ENCODE data around the gene DDX46.
A peak's percentile ranks its signal among the peaks of the same experiment; 100 is the strongest.
"Not testable (repeated sequence)": the region's sequence is repeated elsewhere in the genome, so short reads cannot be mapped to it uniquely, and the experiment has no call there.

DDX46 gene

DNA sequence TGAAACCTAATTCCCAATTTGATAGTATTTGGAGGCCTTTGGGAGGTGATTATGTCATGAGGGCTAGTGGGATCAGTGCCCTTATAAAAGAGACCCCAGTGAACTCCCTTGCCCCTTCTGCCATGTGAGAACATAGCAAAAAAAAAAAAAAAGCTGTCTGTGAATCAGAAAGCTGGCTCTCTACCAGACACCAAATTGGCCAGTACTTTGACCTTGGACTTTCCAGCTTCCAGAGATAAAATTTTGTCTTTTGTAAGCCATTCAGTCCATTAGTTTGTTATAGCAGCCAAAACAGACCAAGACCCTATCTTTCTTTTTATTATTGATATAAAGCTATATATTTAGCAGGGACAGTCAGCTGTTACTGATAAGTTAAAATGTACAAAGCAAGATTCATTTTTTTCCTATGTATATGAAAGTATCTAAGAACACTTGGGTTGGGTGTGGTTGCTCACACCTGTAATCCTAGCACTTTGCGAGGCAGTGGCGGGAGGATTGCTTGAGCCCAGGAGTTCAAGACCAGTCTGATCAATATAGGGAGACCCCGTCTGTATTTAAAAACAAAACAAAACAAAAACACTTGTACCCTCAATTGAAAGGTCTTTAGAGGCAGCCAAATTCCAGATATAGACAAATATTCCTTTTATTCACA, 79.1 kb downstream of the DDX46 start:
- no peak for DNase-seq (ENCODE audit: low read depth)
- in situ Hi-C loops (cut with HindIII; ENCODE audit: low sequenced_read_pairs) = no loop called here
- H3K4me3 ChIP-seq (ENCODE audit: low read depth, low read length) = no peak overlapping the region
- TF ChIP-seq, protein P1, sequence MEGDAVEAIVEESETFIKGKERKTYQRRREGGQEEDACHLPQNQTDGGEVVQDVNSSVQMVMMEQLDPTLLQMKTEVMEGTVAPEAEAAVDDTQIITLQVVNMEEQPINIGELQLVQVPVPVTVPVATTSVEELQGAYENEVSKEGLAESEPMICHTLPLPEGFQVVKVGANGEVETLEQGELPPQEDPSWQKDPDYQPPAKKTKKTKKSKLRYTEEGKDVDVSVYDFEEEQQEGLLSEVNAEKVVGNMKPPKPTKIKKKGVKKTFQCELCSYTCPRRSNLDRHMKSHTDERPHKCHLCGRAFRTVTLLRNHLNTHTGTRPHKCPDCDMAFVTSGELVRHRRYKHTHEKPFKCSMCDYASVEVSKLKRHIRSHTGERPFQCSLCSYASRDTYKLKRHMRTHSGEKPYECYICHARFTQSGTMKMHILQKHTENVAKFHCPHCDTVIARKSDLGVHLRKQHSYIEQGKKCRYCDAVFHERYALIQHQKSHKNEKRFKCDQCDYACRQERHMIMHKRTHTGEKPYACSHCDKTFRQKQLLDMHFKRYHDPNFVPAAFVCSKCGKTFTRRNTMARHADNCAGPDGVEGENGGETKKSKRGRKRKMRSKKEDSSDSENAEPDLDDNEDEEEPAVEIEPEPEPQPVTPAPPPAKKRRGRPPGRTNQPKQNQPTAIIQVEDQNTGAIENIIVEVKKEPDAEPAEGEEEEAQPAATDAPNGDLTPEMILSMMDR (IDR thresholded peaks at IDR 0.05; ENCODE audit: low read depth, low read length, missing control alignments) = no peak

DNA sequence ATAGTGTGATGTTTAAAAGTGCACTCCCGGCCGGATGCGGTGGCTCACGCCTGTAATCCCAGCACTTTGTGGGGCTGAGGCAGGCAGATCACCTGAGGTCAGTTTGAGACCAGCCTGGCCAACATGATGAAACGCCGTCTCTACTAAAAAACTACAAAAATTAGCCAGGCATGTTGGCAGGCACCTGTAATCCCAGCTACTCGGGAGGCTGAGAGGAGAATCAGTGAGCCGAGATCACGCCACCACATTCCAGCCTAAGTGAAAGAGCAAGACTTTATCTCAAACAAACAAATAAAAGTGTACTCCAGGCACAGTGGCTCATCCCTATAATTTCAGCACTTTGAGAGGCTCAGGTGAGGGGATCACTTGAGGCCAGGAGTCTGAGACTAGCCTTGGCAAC, 79.8 kb downstream of the DDX46 start:
- DNase-seq (ENCODE audit: low read depth); H3K4me3 ChIP-seq (ENCODE audit: low read depth, low read length); in situ Hi-C loops (cut with HindIII; ENCODE audit: low sequenced_read_pairs): not testable (repeated sequence)

DNA sequence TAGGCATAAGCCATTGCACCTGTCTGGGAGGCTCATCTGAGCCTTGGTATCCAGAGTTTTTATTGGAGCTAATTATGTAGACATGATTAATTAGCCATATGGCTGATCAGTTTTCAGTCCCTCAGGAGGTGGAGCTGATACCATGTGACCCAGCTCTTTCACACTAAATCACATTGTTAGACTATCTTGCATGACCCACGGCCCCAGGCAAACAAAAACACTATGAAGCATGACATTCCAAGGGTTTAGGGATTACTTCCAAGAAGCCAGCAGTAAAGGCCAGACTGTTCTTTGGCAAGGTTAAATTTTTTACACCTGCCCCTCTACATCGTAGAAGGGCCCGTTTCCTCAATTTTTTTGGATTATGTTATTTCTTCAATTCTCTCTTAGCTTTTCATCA, 82.2 kb downstream of the DDX46 start:
- no peak overlapping the region for H3K4me3 ChIP-seq (ENCODE audit: low read depth, low read length)
- no peak for DNase-seq (ENCODE audit: low read depth)
- in situ Hi-C loops (cut with HindIII; ENCODE audit: low sequenced_read_pairs) = no loop called here
- TF ChIP-seq, protein P1 (IDR thresholded peaks at IDR 0.05; ENCODE audit: low read depth, low read length, missing control alignments) = no peak

DNA sequence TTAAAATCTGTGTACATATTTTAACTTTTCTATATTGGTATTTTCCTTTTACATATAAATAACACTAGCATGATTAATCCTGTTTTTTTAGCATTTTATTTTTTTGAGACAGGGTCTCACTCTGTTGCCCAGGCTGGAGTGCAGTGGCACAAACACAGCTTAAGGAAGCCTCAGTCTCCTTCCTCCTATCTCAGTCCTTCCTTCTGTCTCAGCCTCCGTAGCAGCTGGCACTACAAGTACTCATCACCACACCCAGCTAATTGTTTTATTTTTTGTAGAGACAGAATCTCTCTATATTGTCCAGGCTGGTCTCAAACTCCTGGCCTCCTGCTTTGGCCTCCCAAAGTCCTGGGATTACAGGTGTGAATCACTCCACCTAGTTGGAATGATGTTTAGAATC, 85.7 kb downstream of the DDX46 start:
- TF ChIP-seq, protein P1 (IDR thresholded peaks at IDR 0.05; ENCODE audit: low read depth, low read length, missing control alignments) = no peak
- in situ Hi-C loops (cut with HindIII; ENCODE audit: low sequenced_read_pairs) = no loop called here
- DNase-seq (ENCODE audit: low read depth) = no peak
- H3K4me3 ChIP-seq (ENCODE audit: low read depth, low read length) = no peak overlapping the region

DNA sequence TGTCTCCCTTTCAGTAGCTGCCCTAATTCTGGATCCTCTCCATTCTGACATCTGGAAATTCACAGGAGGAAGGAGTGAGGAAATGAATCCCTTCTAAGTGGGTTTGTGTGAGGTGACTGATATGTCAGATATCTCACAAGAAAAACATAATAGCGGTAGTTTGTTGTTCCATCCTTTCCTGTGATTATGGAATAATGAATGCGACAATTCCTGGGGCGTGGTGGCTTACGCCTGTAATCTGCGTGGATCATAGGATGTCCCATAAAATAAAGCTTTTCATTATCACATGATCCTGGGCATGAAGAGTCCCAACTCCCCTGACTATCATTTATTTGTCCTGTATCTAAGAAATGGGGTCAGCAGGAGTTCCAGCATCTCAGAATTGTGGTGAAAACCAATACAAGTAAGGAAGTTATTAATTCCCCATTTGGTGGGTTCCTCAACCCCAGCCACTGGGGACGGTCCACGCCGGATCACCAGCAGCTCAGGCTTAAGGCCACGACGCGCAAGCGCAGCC, 86.8 kb downstream of the DDX46 start:
- in situ Hi-C loops (cut with HindIII; ENCODE audit: low sequenced_read_pairs) = no loop called here
- no peak for DNase-seq (ENCODE audit: low read depth)
- H3K4me3 ChIP-seq (ENCODE audit: low read depth, low read length) = peak overlapping the region; percentile 91
- TF ChIP-seq, protein P1 (IDR thresholded peaks at IDR 0.05; ENCODE audit: low read depth, low read length, missing control alignments) = no peak

DNA sequence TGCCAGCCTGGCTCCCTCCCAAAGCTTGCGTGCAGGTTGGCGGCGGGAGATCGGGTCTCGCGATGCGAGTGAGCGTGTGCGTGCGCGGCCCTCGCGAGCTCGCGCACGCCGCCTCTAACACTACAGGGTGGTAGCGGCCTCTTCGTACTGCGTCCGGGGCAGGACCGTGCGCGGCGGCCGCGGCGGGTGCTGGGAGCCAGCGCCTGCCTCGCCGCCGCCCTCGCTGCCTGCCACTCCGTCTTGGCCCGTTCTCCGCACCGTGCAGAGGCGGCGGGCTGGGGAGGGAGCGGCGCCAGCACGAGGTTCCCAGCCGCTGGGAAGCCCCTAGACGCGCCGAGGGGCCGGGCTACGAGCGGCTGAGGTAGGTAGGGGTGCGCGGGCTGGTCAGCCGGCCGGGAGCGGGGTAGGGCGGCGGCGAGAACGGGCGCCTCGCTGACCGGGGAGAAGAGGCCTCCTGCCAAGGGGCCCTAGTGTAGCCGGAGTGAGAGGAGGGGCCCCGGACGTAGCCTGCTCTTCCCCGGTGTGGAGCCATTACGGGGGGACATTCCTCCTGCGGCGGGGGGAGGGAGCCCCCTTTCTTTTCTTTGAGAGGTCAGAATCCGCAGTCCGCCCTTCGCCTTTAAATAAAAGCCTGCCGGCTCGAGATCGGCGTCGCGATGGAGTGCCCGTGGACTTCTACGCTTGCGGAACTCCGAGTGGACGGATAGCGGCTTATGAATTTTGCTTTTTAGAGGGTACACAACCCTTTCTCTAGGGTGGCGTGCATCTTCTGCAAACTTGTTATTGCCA, 87.5 kb downstream of the DDX46 start, which contains the start of gene C5orf24:
Gene C5orf24 (plus strand): TSS at position 117 of the 789 bp plus-strand sequence. CDS start 8,933 bp downstream, outside the sequence.
- in situ Hi-C loops (cut with HindIII; ENCODE audit: low sequenced_read_pairs) = no loop called here
- peak; percentile 92 for DNase-seq (ENCODE audit: low read depth)
- peak within 1 kb of the TSS; percentile 91 for H3K4me3 ChIP-seq (ENCODE audit: low read depth, low read length)
- TF ChIP-seq, protein P1 (IDR thresholded peaks at IDR 0.05; ENCODE audit: low read depth, low read length, missing control alignments) = no peak

DNA sequence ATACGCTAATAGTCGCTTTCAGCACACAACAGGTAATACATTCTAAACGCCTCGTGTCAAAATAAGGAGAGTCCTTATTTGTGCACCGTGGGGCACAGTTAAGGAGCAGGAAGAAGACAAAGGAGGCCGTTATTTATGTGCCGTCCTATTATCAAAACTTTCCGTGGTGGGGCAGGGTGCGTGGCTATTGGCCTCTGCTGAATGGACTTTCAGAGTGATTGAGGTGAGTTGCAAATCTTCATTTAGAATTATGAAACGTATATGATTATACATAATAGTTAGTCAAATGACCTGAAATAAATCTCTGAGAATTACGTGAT, 88.0 kb downstream of the DDX46 start:
- peak overlapping the region; percentile 91 for H3K4me3 ChIP-seq (ENCODE audit: low read depth, low read length)
- no peak for DNase-seq (ENCODE audit: low read depth)
- in situ Hi-C loops (cut with HindIII; ENCODE audit: low sequenced_read_pairs) = no loop called here
- TF ChIP-seq, protein P1 (IDR thresholded peaks at IDR 0.05; ENCODE audit: low read depth, low read length, missing control alignments) = no peak

DNA sequence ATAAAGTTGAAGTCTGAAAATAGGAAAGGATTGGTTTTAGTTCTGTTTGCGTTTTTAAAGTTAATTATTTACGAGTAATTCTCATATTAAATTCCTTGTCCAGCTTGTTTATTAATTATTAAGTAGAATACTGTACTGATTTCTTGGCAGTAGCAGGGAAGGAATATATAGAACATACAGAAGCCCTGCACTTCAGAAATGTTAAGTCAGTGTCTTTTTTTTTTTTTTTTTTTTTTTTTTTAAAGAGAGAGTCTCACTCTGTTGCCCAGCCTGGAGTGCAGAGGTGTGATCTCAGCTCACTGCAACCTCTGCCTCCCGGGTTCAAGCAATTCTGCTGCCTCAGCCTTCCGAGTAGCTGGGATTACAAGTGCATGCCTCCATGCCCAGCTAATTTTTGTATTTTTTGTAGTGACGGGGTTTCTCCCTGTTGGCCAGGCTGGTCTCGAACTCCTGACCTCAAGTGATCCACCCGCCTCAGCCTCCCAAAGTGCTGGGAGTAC, 90.9 kb downstream of the DDX46 start:
- in situ Hi-C loops (cut with HindIII; ENCODE audit: low sequenced_read_pairs); DNase-seq (ENCODE audit: low read depth); H3K4me3 ChIP-seq (ENCODE audit: low read depth, low read length): not testable (repeated sequence)
